NCI-H2107 (cell line): Measurements from ENCODE around the gene NXPE4.
"Not testable (repeated sequence)": the region's sequence is repeated elsewhere in the genome, so short reads cannot be mapped to it uniquely, and the experiment has no call there.

Source experiments
- DNase-seq: peaks from one replicate; lab custom pipeline; 2025; lab: John Stamatoyannopoulos, UW

Gene NXPE4

DNA sequence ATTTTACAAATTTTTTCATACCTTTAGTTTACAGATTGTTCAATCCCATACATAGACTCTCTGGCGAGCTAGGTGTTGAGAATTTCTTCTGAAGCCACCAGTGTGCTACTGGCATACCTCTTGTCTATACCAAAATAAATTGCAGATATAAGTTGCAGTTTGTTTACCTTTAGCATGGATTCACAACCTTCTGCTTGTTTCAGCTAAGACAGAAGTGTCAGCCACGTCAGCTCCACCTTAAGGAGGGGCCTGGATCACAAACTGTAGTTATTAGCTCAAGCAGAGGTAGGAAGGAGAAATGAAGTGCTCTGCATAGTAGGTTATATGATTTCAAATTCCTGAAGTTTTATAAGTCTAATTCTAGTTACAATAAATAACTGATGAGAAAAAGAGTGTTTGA is at the start of gene NXPE4:
Gene NXPE4 (minus strand): TSS at position 216 of the 400 bp plus-strand sequence. CDS start 1,027 bp downstream, outside the sequence.
- no peak for DNase-seq

DNA sequence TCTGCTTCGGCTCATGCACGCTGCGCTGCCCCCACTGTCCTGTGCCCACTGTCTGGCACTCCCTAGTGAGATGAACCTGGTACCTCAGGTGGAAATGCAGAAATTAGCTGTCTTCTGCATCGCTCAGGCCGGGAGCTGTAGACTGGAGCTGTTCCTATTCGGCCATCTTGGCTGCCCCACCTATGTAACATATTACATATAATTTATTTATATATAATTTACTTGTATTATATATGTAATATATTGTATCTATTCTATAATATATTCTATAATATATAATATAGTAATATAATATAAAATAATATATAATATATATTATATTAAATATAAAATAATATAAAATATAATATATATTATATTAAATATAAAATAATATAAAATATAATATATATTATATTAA is 43.9 kb upstream of the NXPE4 start:
- not testable (repeated sequence) for DNase-seq

DNA sequence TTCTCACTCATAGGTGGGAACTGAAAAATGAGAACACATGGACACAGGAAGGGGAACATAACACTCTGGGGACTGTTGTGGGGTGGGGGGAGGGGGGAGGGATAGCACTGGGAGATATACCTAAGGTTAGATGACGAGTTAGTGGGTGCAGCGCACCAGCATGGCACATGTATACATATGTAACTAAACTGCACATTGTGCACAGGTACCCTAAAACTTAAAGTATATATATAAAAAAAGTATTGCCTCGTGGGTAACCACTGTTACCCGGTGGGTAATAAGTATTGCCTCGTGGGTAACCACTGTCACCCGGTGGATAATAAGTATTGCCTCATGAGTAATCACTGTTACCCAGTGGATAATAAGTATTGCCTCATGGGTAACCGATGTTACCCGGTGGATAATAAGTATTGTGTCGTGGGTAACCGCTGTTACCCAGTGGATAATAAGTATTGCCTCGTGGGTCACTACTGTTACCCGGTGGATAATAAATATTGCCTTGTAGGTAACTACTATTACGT is 35.9 kb upstream of the NXPE4 start:
- DNase-seq = not testable (repeated sequence)

GRCh38 chr11:114625294-114625693 is 29.7 kb upstream of the NXPE4 start:
- DNase-seq = no peak

DNA sequence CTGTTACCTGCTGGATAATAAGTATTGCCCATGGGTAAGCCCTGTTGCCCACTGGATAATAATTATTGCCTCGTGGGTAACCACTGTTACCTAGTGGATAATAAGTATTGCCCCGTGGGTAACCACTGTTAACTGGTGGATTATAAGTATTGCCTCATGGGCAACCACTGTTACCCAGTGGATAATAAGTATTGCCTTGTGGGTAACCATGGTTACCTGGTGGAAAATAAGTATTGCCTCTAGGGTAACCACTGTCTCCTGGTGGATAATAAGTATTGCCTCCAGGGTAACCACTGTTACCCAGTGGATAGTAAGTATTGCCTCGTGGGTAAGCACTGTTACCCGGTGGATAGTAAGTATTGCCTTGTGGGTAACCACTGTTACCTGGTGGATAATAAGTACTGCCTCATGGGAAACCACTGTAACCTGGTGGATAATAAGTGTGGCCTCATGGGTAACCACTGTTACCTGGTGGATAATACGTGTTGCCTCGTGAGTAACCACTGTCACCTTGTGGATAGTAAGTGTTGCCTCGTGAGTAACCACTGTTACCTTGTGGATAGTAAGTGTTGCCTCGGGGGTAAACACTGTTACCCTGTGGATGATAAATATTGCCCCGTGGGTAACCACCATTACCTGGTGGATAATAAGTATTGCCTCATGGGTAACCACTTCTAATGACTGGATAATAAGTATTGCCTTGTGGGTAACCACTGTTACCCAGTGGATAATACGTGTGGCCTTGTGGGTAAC is 29.0 kb upstream of the NXPE4 start:
- DNase-seq = no peak

GRCh38 chr11:114623720-114624119 is 28.1 kb upstream of the NXPE4 start:
- DNase-seq = no peak

GRCh38 chr11:114622858-114623257 is 27.3 kb upstream of the NXPE4 start:
- DNase-seq = no peak

GRCh38 chr11:114621950-114622809 is 26.6 kb upstream of the NXPE4 start:
- DNase-seq = no peak

DNA sequence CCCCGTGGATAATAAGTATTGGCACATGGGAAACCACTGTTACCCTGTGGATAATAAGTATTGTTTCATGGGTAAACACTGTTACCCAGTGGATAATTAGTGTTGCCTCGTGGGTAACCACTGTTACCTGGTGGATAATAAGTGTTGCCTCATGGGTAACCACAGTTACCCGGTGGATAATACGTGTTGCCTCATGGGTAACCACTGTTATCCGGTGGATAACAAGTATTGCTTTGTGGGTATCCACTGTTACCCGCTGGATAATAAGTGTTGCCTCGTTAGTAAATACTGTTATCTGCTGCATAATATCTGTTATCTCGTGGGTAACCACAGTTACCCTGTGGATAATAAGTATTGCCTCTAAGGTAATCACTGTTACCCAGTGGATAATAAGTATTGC is 25.5 kb upstream of the NXPE4 start:
- DNase-seq = no peak

DNA sequence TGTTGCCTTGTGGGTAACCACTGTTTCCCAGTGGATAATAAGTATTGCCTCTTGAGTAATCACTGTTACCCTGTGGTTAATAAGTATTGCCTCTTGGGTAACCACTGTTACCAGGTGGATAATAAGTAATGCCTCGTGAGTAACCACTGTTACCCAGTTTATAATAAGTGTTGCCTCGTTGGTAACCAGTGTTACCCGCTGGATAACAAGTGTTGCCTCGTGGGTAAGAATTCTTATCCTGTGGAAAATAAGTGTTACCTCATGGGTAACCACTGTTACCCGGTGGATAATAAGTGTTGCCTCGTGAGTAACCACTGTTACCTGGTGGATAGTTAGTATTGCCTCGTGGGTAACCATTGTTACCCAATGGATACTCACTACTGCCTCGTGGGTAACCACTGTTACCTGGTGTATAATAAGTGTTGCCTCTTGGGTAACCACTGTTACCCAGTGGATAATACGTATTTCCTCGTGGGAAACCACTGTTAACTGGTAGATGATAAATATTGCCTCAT is 24.1 kb upstream of the NXPE4 start:
- DNase-seq = no peak

GRCh38 chr11:114618139-114618538 is 22.6 kb upstream of the NXPE4 start:
- no peak for DNase-seq

DNA sequence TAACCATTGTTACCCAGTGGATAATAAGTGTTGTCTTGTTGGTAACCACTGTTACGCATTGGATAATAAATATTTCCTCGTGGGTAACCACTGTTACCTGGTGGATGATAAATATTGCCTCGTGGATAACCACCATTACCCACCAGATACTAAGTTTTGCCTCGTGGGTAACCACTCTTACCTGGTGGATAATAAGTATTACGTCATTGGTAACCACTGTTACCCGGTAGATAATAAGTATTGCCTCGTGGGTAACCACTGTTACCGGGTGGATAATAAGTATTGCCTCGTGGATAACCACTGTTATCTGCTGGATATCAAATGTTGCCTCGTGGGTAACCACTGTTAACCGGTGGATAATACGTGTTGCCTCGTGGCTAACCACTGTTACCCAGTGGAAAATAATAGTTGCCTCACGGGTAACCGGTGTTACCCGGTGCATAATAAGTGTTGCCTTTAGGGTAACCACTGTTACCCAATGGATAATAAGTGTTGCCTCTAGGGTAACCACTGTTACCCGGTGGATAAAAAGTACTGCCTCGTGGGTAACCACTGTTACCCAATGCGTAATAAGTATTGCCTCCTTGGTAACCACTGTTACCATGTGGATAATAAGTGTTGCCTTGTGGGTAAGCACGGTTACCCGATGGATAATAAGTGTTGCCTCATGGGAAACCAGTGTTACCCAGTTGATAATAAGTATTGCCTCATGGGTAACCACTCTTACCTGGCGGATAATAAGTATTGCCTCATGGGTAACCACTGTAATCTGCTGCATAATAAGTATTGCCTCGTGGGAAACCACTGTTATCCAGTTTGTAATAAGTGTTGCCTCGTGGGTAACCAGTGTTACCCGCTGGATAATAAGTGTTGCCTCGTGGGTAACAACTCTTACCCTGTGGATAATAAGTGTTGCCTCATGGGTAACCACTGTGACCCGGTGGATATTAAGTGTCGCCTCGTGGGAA is 21.9 kb upstream of the NXPE4 start:
- no peak for DNase-seq

DNA sequence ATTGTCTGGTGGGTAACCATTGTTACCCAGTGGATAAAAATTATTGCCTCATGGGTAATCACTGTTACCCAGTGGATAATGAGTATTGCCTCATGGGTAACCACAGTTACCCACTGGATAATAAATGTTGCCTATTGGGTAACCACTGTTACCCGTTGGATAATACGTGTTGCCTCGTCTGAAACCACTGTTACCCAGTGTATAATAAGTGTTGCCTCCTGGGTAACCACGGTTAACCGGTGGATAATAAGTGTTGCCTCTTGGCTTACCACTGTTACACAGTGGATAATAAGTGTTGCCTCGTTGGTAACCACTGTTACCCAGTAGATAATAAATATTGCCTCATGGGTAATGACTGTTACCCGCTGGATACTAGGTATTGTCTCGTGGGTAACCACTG is 20.9 kb upstream of the NXPE4 start:
- no peak for DNase-seq

- no peak for DNase-seq
Measured at GRCh38 chr11:114615448-114616361, 20.1 kb upstream of the NXPE4 start.

DNA sequence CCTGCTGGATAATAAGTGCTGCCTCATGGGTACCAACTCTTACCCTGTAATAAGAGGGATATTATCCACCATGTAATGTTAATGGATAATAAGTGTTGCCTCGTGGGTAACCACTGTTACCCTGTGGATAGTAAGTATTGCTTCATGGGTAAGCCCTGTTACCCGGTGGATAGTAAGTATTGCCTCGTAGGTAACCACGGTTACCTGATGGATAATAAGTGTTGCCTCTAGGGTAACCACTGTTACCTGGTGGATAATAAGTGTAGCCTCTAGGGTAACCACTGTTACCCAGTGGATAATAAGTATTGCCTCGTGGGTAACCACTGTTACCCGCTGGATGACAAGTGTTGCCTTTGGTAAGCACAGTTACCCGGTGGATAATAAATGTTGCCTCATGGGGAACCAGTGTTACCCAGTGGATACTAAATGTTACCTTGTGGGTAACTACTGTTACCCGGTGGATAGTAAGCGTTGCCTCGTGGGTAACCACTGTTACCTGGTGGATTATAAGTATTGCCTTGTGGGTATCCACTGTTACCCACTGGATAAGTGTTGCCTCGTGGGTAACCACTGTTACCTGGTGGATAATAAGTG is 18.6 kb upstream of the NXPE4 start:
- no peak for DNase-seq

- DNase-seq = not testable (repeated sequence)
Measured at GRCh38 chr11:114613094-114613493, 17.5 kb upstream of the NXPE4 start.

GRCh38 chr11:114612686-114613085 is 17.1 kb upstream of the NXPE4 start:
- DNase-seq = no peak

GRCh38 chr11:114612199-114612598 is 16.6 kb upstream of the NXPE4 start:
- not testable (repeated sequence) for DNase-seq

GRCh38 chr11:114610984-114611944 is 15.7 kb upstream of the NXPE4 start:
- DNase-seq = no peak
